NCI-H2029 (cell line): ENCODE measurements around the gene ACBD3.

ENCODE experiments used
- DNase-seq: peaks from one replicate; lab custom pipeline; 2025; lab: John Stamatoyannopoulos, UW

ACBD3 gene

DNA sequence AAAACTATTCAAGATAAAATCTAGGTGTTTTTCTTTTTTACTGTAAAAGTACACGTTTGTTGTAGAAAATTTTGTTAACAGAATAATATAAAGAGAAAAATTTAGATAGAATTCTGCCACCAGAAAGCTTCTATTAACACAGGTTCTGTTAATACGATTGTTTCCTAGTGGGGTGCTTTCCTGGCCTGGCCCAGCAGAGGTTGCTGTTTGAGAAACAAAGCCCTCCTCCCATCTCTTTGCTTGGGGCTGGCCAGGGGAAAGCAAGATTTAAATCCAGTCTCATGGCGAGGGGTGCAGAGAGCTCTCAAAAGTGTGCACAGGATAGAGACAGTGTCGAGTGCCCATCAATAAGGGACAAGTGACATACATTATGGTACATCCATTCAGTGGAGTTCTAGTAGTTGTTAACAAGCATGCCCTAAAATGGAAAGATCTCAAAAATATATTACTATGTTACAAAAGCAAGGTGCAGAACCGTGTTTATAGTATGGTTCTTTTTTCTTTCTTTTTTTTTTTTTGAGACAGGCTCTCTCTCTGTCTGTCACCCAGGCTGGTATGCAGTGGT, 14.6 kb upstream of the ACBD3 start:
- no peak for DNase-seq

DNA sequence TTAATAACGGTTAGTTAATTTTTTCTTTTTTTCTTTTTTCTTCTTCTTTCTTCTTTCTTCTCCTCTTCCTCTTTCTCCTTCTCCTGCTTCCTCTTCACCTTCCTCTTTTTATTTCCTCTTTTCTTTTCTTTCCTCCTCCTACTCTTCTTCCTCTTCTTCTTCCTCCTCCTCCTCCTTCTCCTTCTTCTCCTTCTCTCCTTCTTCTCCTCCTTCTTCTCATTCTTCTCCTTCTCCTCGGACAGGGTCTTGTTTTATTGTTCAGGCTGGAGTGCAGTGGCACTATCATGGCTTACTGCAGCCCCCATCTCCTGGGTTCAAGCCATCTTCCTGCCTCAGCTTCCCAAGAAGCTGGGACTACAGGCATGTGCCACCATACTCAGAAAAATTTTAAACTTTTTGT, 13.4 kb upstream of the ACBD3 start:
- DNase-seq = no peak

DNA sequence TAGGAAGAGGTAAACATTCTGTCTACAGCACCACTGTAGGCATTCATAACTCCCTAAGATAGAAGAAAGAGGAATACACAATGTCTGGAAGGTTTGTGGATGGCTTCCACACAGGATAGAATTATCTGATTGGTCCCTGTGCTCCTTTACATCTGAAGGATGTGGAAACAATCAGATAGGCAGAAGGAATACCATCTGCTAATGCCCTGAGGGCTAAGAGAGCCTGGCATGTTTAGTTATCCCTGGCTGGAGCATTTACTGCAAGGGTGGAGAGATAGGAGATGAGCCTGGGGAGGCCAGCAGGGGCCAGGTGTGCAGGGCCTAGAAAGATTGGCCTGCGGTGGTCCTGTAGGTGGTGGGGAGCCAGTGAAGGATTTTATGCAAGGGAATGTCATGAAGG, 8.6 kb upstream of the ACBD3 start:
- no peak for DNase-seq

DNA sequence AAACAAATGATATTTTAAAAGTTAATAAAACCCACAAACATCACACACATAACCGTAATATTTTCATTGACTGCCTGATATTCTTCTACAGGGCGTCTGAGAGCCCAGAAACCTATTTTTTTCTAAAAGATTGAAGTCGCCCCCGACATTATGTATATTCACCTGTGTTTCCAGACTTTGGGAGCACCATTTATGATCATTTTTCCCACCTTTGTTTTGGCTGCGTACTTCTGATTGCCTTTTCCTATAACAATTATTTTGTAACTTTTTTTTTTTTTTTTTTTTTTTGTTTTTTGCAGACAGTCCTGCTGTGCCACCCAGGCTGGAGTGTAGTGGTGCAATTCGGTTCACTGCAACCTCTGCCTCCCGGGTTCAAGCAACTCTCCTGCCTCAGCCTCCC, 839 bp upstream of the ACBD3 start:
- DNase-seq = no peak

DNA sequence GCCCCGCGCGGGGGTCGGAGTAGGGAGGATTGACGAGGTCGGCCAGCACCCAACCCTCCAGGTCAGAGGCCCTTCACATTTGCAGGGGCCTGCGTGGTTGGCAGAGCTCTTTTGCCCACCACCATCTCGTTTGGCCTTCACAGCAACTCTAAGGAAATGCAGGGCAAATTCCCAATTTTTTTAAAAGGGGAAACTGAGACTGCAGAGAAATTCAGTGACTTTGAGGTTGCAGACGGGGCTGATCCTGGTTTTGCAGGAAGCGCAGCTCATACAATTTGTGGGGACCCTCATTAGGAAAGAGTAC, 430 bp upstream of the ACBD3 start:
- DNase-seq = no peak

DNA sequence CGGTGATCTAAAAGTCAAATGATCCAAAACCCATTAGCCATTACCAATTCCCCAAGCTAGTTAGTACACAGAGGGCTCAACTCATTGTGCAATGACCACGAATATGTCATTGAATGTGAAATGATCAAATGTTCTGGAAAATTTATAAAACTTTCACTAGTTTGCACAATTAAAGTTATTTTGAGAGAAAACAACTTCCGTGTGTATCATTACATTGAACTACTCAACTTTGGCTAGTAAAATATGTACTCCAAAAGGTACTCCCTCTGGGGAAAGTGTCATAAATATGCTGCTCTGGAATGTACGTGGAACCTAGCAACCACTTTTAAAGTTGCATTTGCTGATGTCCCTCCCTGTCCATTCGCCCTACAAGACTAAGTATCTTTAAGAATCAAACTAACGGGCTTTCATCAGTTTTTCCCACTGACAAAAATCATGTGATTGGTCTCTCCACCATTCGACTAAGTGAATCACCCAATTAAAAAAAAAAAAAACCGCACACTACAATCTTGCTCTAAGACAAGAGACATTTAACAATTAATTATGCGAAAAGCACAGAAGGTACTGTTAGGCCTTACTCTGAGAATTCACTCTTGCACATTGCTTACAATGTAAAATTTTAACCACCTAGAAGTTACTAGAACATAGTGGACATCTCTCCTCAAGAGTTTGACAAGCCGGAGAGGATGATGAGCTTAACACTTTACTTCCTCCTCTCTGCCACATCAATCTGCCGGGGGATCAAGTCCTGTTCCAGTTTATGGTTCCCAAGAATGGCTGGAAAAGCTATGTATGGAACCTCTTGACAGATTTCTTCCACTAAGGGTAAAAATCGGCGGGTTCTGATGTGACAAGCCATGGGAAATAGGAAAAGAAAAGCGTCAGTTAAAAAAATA, 1.2 kb downstream of the ACBD3 start:
- no peak for DNase-seq

DNA sequence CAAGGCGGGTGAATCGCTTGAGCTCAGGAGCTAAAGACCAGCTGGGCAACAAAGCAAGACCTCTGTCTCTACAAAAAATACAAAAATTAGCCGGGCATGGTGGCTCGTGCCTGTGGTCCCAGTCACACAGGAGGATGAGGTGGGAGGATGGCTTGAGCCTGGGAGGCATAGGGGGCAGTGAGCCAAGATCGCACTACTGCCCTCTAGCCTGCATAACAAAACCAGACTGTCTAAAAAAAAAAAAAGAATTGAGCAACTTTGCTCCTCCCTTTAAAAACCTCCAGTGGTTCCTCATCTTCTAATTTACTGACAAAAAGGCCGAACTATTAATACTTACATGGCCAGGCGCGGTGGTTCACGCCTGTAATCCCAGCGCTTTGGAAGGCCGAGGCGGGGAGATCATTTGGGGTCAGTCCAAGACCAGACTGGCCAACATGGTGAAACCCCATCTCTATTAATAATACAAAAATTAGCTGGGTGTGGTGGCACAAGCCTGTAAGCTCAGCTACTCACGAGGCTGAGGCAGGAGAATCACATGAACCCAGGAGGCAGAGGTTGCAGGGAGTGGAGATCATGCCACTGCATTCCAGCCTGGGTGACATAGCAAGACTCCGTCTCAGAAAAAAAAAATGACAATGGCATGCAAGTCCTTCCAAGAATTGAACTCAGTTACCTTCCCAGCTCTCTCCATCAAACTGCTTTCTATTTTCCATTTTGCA, 4.4 kb downstream of the ACBD3 start:
- no peak for DNase-seq

DNA sequence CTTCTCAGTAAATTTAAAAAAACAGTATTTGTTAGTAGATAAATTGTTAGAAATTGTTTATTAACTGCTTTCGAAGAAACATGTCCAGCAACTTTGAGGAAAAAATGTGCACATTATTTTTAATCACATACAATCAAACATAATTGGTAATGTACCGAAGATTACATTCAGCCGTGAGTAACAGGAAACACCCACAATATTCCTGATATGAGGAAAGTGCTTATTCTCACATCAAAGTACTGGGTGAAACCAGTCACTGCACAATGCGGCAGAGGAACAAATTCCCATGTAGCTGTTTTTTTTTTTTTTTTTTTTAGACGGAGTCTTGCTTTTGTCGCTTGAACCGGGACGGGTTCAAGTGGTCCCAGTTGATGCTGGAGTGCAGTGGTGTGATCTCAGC, 9.7 kb downstream of the ACBD3 start:
- no peak for DNase-seq

DNA sequence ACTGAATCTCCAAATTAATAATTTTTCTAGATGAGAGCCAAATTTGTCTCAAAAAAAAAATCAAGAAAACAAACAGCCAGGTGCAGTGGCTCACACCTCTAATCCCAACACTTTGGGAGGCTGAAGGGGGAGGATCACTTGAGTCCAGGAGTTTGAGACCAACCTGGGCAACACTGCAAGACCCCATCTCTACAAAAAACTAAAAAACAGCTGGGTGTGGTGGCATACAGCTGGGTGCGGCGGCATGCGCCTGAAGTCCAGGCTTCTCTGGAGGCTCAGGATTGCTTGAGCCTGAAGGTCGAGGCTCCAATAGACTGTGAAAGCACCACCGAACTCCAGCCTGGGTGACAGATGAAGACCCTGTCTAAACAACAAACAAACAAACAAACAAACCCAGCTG, 14.0 kb downstream of the ACBD3 start:
- DNase-seq = no peak

DNA sequence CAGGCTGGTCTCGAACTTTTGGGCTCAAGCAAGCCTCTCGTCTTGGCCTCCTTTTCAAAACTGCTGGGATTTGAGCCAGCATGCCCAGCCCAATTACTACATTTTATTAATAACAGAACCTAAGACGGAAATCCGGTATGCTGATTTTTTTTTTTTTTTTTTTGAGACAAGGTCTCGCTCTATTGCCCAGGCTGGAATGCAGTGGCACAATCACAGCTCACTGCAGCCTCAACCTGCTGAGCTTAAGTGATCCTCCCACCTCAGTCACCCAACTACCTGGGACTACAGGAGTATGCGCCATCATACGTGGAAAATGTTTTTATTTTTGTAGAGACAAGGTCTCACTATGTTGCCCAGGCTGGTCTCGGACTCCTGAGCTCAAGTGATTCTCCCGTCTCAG, 20.2 kb downstream of the ACBD3 start:
- no peak for DNase-seq

DNA sequence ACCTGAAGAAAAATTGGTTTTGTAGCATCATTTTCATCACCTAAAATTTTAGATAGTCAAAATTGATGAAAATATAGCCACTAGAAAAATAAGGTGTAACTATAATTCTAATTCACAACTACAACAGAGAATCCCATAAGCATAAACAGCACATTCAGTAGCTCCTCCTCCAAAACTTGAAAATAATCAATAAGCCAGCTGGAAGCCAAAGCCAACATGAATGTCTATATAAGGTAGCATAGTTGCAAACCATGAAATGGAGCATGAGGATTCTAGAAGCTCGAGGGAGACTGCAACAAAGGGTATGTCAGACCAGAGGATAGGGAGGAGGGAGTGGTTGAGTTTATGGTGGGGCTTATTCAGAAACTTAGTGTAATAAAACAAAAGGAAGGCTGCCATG, 22.4 kb downstream of the ACBD3 start:
- DNase-seq = no peak

DNA sequence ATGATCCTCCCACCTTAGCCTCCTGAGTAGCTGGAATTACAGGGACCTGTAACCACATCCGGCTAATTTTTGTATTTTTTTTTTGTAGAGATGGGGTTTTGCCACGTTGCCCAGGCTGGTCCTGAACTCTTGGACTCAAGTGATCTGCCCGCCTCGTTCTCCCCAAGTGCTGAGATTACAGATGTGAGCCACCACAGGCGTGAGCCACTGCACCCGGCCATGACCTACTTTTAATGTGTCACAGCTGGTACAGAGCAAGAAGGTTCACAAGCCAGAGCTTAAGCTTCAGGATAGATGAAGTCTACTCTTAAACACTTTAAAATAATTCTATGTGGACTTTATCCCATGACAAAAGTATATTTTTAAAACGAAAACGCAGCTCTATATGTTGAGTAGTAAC, 23.6 kb downstream of the ACBD3 start:
- no peak for DNase-seq

DNA sequence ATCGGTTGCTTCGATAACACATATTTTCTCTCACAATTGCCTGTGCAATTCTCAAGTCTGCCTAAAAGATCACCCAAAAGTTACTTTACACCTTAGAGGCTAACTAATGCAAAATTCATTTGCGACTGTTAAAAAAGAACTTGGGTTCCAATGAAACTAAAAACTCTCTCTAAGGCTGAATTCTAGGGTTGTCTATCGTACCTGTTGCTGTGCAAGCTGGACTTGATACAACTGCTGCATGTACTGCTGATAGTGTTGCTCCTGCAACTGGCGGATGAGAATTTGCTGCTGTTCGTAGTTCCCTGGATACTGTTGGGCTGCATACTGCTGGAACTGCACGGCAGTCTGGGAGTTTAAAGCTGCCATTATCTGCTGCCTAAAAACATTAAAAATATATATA, 27.6 kb downstream of the ACBD3 start:
- DNase-seq = no peak

DNA sequence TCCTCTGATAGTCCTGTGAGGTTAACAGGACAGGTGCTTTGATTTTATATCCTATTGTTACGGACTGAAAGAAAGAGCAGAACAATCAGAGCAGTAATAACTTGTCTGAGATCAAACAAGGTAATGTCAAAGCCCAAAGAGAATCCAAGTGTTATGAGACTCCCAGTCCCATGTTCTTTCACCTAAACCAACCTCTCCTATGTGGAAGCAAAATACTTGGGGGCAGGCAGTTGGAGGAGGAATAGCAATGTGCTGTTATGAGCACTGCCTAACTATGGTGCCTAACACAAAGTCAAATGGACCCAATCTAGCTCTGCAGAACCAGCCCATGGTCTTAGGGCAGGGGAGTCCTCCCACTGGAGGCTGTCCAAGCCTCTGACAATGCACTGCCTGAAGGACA, 28.1 kb downstream of the ACBD3 start:
- no peak for DNase-seq

DNA sequence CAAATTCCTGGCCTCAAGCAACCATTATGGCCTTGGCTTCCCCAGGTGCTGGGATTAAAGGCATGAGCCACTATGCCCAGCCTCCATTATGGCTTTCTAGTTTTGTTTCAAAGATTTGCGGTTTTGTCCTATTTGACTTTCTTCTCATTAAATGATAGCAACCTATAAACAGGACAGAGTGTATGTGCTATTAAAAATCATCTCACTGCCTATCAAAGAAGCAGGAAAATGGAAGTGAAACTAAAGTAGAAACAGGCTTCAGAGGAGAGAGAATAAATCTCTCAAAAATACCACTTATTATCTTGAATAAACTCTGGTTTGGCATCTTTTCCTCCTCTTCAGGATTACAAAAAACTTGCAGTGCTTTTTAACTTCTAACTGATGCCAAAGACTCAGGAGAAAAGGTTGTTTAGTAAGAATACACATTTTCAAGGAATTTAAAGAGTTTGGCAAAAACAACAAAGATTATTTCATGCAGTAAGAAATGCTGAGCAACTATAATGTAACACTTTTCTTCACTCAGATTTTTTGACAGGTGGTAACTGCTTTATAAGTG, 28.7 kb downstream of the ACBD3 start:
- DNase-seq = no peak

DNA sequence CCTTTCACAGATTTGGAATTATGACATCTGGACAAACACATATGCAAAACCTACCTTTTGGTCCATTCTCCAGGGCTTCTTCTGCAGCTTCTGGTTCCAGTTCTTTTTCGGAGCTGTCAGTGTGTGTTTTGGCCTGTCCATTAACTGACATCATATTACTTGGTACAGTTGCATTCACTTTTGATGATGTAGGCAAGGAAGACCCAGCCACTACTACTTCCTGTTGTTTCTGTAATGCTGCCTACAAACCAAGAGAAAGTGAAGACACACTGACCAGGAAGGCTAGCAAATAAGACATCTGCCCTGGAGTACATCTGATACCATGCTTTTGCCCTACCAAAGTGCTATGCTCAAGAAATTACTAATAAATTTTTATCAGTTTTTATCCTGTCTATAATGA, 31.9 kb downstream of the ACBD3 start:
- DNase-seq = no peak

DNA sequence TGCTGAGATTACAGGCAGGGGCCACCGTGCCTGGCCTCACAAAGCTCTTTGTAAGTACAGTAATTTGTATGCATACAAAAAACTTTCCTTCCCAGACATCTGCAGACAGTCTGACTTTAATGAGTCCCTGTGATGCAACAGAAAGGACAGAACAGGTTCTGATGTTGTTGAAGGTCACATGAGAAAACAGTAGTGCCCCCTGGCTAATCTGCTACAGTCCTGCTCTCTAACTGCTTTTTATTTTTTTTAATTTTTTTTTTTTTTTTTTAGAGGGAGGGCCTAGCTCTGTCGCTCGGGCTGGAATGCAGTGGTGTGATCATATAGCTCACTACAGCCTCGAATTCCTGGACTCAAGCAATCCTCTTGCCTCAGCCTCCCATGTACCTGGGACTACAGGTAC, 36.7 kb downstream of the ACBD3 start:
- no peak for DNase-seq

DNA sequence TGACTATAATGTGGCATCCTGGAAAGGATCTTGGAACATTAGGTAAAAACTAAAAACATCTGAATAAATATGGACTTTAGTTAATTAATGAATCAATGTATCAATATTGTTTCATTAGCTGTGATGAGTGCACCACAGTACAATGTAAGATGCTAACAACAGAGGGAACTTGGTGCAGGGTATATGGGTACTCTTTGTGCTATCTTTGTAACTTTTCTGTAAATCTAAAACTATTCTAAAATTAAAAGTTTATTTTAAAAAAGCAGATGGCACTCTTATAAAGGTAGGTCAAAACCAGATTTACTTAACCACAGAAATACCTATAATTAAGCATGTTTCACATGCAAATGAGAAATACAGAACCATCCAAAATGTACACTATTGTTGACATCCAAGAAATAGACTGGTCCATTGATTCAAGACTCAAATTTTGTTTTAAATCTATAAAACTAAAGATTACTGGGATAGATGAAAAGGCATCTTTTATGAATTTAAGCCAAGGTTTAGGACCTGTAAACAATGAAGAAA, 38.4 kb downstream of the ACBD3 start:
- no peak for DNase-seq

DNA sequence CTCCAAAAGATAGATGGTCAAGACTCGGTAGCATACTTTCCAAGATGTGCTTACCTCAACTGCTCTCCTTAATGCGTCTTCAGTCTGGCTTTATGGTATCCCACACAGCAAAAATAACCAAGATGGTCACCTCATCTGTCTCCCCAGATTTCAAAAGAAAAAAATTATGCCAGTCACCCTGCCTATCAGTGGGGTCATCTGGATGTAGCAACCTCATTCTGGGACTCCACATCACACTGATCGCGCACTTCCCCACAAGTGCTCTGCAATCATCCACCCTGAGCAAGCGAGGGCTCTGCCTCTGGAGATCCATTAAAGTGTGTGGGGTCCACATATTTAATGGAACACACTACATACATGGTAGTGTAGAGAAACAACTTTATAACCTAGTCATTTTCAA, 42.5 kb downstream of the ACBD3 start:
- no peak for DNase-seq

DNA sequence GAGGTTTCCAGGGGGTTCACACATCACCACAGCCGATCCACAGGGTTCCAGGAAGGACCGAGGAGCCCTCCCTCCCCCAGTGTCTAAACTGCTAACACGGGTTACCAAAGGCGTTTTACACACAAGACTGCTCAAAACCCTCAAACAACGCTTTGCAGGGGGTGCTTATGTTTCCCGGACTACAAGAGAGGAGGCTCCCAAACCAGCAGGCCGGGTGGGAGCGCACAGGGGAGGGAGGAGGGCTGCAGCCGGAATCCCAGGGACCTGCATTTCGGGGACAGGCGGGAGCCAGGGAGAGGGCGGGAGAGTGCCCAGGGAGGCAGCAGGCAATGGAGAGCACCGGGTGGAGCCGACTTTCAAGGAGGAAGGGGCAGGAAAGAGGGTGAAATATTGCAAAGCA, 50.8 kb downstream of the ACBD3 start:
- no peak for DNase-seq

DNA sequence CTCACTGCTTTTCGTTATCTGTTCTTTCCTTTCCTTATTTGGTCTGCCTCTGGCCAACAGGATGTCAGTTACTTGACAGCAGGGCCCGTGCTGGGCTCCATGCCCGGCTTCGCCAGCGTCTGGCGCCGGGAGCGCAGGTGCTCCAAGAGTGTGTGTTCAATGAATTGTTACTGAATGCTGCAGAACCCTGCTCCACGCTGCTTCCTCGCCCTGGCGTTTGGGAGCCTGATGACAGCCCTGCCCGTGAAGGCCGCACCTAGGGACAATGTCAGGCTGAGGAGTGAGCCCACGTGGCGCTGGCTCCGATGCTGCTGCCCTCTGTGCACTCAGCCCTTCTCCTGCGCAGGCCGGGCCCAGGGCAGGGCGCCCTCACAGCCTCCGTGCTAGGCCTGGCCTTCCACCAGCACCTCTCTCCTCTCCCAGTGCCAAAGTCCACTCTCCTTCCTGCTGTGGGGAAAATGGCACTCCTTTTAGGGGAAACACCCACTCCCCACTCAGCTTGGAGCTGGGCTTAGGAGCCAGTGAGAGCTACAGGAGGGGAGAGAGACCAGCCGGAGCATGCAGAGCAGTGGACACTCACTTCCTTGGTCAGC, 51.4 kb downstream of the ACBD3 start:
- DNase-seq = peak; percentile 89
